HS-5 (cell line): ENCODE results near the gene RFTN1.

ENCODE experiments used
- DNase-seq: peaks from one replicate; pipeline ENCODE4 v3.0.0-alpha.2; 2012; ENCODE audit warnings: low read depth

RFTN1 gene

DNA sequence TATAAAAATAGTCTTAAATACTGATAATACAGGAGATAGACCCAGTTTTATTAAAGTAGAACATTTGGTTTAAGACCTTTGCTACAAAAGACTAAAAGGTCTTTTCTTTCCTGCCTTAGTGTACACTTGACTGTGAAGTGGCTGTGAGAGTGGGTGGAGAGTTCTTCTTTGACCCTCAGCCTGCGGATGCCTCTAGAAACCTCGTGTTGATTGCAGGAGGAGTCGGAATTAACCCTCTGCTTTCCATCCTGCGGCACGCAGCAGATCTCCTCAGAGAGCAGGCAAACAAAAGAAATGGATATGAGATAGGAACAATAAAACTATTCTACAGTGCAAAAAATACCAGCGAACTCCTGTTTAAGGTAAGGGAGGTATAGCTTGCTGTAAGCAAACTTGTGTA, 212.0 kb downstream of the RFTN1 start:
- DNase-seq: no peak

DNA sequence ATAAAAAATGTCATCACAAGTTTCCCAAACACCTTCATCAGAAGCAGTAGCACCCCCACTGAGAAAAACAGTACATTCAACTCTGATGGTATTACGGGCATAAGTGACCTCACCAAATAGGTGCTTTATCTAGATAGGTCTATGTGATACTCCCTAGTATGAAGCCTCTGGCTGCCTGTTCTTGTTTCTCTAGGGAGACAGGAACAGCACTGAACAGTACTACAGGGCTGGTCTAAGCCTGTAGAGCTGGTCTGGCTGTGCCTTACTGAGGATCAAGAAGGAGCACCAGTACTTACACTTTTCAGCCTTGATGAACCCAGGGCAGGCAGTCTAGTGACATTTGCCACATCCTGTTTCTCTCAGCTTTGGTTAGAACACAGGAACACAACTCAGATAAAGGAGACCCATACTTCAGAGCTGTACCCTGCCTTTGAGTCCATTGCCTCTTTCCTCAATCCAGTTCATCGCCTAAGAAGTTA, 212.6 kb downstream of the RFTN1 start:
- no peak for DNase-seq

DNA sequence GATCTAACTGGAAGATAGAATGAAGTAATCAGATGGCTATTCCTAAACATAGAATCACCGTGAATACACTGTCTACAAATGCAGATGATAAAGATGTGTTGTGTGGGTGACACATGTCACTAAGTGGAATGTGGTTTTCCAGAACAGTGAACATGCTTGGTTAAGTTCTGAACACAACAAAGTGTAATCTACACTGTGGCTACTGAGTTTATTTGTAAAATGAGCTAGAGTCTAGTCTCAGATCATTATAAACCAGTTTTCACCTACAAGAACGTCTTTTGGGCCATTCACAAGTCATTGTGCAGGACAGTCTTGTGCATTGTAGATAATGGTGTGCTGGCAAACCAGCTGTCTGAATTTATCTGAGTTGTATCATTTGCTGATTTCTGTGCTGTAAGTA, 213.2 kb downstream of the RFTN1 start:
- DNase-seq: no peak

DNA sequence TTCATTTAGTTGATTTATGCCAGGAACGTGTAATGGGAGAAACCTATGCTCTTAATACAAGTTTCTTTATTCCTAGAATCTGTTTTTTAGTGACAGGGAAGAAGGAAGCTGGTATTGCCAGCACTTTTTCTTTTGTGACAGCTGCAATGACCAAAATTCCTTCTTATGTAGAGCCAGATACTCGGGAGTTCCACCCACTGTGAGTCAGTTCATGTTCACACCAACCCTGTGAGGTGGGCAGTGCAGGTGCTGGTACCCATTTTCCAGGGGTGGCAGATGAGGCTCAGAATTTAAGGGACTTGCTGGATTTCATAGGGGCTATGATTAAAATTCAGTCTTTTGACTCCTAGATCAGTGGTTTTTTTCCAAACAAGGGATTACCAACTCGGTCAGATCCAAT, 213.8 kb downstream of the RFTN1 start:
- DNase-seq: no peak

DNA sequence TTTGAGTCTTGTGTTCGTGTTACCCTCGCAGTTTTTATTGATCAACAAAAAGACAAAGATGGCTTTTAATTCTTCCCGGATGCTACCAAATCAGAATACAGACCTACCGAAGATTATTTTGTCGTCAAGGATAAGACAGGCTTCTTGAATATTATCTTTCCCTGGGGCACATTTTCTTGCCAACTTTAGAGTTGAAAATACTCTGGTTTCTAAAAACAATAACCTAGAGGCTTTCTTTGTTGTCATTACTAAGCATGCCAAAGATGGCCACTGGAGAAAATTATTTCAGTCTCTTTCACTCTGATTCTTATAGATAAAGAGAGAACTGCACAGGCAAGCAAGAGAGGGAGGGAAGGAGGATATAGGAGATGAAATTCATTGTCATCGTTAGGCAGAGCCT, 214.6 kb downstream of the RFTN1 start:
- no peak for DNase-seq

DNA sequence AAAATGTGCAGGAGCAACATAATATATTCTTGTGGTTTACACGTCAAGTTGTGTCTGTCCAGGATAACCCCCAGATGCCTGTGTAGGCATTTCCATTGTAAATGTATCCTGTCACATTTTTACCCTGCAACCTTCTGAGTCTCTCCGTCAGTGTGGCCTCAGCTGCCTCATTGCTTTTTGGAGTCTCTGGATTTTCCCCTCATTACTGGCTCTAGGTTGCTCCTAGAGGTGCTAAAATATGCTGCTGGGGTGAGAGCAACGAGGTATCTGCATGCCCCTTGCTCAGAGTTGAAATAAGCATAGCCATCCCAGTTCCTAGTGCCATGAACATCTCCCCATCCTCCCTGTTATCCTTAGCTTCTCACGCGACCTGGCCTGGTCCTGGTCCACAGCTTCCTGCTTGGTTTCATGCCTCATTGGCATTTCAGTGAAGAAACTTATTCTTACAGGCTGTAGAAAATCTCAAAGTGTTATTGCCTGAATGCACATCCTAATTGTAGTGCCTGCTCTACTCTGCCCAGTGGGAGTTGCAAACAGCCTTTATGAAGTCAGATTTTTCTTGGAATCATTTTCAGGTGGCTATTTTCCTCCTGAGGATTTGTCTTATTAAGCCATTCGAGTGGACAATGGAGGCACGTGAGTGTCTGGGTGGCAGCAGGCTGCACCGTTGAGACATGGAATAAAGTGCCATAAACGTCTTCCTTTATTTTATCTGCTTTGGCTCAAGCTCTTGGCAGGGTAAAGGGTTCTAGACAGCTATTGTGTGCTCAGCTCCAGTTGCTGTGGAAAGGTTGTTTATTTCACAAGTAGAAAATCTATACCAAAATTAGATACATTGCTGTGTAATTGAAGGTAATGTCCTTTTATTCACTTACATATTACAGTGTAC, 215.3 kb downstream of the RFTN1 start:
- DNase-seq: no peak

DNA sequence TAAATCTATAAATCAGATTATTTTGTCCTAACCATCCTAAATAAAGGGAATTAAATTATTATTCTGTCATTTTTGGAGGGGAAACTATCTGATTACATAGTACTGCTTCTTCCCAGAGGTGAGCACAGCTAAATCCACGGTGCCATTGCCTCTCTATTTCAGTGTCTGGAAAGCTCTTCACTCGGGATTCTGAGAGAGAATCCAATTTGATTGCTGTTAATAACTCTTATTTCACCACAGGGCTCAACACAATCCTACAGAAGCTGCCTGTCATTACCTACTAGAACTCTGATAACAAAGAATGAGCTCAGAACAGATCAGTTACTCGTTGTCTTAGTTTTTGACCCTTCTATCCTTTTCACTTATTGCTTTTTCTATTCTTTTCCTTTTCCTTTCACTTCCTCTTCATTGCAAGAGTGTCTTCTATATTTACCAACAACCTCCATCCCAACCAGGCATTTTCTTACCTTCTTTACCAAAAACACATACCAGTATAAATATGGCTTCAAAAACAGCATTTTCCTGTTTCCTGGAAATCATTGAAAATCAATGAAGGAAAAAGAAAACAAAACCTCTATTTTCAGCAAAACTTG, 218.1 kb downstream of the RFTN1 start:
- DNase-seq: no peak

DNA sequence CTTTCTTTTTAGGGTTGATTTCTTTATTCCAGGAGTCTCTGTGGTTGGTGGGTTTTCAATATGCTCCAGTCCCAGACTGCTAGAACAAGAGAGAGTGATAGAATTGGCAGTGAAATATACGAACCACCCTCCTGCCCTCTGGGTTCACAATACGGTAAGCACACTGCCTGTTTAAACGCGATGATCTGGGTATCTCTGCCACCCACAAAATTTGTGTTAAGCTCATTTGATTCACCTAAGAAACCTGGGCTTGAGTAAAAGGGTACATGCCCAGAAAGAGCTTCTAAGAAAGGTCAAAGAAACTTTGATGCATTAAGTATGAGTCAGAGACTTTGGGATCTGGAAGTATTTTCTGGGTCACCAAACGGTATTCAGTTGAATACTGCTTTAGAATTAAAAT, 218.7 kb downstream of the RFTN1 start:
- DNase-seq: no peak

DNA sequence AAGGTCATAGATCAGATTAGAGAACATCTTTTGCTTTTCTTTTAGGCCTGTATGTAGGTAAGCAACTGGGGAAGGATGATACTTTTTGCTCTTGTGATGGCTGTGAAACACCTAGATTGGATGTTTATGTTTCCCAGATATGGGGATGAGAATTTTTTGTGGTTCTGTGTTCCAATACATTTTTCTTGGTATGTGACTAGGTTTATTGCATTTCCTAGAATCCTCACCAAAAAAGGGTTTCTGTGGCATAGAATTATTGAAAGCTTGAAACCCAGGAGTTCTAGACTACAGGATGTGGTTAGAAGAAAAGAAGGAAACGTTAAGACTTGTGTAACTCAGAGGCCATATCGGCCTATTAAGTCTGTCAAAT, 222.7 kb downstream of the RFTN1 start:
- DNase-seq: no peak

DNA sequence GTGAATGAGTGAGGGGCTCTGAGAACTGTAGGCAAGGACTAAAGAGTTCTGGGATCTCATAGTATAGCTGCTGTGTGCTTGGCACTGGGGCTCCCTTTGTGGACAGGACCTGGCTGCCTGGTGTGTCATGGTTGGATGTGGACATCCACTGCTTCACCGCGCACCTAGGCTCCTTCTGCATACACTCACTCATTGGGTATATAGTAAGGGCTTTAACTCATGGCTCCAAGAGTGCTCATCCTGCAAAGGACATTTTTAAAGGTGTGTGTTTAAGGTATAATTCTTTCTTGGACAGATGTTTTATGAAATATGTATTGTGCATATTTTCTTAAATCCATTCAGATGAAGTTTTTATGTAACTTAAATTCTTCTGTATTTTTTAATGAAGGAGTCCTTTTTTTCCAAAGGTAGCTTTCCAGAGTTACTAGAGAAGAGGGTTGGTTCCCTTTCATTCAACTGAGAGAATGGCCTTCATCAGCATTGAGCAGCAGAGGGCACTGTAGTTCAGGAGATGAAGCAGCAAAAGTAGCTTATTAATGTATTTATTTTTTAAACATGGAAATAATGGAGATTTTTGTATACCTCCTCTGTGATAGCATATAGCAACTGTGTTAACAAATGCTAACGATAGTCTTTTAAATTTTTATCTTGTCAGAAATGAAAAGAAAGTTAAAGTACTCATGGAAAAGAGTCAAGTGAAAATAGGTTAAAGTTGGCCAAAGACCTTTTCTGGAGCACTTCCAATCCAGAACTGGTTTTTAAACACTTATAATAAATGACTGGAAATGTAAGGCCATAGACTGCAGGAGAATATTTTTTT, 223.3 kb downstream of the RFTN1 start:
- DNase-seq: no peak

DNA sequence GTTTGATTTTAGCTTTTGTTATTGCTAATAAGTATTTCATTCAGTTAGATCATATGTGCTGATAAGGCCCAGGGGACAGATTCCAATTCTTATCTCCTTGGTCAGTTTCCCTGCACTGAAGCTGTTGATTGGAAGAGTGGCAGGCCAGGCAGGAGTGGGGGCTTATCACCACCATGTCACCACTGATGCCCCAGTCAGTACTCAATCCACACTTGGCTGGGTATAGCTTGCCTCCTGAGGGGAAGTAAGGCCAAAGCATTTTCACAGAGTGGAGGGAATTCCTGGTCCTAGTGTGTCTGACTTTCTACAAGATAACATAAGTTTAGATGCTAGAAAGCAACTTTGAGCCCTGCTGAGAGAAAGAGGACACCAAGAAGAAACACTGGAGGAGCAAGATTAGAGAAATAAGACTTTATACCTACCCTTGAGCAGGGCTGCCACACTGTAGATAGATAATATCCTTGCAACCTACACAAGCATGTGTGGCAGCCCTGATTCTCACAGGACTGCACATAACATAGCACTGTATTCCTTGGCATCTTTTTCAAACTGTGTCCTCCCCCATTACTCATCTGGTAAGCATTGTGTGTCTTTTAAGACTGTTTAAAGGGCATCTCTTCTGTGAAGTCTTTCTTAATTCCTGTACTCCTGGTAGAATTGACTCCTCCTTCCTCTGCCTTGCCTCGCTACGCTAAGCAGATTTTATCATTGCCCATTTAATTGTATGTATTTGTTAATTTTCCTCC, 224.2 kb downstream of the RFTN1 start:
- DNase-seq: no peak

DNA sequence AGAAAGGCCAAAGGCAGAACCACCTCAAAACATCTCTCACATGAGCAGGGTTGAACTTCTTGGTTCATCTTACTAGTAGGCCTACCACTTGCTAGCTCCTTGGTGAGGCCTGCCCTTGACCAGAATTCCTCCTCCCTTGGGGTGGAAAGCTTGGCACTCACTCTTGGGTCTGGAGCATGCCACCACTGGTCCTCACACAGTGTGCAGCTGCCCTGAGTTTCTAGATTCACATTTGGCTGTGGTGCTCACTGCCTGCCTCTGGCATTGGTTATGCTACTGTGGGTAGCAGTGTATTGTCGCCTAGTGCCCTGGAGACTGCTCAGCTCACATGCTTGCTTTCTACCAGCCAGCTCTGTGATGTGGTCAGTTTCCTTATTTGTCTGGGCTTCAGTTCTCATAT, 224.8 kb downstream of the RFTN1 start:
- DNase-seq: no peak

DNA sequence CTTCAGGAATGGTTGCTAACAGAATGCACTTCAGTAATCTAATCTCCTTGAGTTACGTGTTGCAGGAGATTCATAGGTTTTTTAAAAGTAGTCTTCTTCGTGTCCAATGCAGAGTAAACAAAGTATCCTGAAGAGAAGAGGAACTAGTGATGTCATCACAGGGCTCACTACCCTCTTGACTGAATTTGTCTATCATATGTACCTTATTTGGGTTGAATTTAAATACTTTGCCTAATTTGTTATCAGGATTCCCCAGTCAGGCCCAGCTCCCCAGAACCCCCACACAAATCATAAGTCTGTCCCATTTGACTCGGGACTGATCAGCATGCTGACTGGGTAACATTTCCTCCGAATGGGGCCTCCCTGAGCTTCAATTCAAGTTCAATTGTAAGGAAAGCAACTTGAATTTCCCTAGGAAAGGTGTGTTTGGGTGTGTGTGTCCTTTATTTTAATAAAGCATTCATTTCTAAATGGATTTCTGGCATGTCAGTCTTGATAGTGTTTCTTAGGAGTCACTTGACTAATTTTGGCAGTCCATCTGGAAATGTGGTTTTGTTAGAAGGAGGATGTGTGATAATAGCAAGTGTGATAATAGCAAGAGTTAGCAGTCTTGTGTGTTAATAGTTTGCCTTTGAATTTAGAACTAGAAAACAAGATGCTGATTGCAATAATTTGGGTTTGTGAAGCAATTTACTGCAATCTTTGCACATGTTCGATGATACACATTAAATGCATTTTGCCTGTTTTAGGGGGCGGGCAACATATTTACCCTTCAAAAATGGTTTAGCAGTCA, 226.6 kb downstream of the RFTN1 start:
- no peak for DNase-seq

DNA sequence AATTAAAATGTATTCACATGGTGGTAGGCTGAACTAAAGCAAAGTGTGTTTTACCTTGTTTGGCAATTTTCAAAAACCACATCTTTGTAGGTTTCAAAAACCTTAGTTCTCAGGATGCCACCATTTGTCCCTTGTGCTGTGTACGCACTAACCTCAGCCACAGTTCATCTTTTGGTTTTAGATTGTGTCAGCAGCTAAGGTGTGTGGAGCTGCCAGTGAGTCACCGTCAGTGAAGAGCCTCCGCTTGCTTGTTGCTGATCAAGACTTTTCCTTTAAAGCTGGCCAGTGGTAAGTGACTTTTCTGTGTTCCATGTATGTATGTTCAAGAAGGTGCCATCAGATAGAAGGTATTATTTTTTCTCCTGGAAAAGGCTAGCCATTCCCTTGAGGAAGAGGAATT, 227.3 kb downstream of the RFTN1 start:
- no peak for DNase-seq

DNA sequence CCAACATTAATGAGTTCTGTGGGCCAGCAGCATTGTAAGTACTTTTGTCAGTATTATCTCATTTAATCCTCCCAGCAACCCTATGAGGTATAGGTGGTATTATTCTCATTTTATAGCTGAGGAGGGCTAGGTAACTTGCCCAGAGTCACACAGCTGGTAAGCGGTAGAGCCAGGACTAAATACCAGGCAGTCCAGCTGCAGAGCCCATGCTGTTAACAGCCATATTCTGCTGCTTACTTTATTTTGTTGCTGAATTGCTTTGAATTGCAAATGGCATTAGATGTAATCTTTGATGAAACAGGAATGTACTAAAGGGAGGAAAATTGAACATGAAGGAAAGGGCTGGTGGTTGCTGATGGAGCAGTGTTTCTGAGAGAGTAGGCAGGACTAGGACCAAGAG, 228.9 kb downstream of the RFTN1 start:
- DNase-seq: no peak

DNA sequence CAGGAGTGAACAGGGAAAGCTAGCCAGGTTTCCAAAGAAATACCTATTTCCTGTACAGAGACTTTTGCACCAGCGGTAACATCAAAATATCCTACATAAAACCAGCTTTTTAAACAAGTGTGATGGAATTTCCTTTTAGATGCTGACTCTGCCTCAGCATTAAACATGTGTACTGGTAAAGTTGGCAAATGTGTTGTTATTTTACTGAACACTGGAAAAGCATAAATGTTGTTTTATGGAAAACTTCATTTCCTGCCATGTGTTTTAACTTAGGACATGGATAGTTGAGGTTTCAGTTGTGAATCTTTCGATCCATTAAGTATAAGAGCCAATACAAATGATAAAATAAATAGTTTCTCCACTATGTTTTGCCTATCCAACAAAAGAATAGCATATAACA, 232.8 kb downstream of the RFTN1 start:
- no peak for DNase-seq

DNA sequence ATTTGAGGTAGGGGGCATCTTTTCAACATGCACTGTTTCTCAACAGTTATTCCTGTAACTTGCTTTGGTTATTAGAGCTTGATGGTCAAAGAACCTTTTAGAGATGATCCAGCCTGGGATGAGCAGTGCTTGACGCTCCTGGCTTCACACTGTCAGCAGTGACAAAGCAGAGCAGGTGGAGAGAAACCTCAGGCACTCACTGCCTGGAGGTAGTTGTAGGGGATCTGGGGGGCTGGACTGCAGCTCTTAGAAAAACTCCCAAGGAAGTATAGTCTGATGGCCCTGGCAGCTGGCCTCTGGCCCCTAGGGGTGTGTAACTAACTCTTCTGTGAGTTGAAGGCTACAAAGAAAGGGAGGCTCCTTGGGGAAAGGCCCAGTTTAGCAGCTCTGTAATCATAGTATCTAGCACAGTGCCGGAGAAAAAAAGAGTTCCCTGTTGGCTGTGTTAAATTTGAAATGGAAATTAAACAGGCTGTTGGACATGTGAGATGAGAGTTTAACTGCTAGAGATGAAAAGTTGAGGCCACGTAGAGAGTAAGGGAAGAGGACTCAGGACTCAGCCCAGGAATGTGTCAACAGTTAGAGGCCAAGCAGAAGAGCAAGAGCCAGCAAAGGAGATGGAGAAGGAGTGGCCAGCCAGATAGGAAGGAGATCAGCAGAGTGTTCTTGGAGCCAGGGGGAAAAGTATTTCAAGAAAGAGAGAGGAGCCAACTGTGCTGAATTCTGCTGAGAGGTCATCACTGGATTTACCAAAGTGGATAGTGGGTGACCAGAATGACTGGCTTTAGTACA, 234.3 kb downstream of the RFTN1 start:
- DNase-seq: no peak

DNA sequence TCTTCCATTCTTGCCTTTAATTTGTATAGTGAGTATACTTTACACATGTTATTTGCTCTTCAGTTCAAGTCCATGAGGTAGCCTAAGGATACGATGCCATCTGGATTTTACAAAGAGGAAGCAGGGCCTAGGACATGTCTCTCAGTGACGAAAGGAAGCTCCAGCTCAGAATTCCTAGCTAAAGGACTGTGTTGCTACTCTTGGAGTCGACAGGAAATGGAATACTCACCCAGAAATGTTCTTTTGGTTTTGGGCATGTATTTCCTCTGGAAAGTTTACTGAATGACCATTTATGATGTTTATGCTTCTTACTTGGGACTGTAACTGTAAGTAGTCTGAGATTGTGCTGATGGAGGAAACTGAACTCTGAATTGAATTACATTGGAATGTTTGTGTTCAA, 236.0 kb downstream of the RFTN1 start:
- DNase-seq: no peak

DNA sequence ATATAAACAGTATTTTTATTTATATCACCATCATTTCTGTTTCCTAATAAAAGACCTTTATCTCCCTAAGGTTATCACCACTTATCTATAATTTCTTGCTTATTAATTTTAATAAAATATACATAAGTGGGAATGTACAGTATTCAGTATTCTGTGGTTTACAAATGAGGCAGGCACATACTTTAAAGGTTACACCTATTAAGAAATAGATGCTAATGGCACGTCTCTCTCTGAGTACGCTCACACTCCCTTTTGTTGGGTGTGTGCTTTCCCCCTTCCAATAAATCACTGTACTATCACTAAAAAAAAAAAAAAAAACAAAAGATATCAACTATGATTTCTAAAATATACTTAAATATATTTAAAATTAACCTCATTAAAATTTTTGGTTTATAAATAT, 239.6 kb downstream of the RFTN1 start:
- no peak for DNase-seq

DNA sequence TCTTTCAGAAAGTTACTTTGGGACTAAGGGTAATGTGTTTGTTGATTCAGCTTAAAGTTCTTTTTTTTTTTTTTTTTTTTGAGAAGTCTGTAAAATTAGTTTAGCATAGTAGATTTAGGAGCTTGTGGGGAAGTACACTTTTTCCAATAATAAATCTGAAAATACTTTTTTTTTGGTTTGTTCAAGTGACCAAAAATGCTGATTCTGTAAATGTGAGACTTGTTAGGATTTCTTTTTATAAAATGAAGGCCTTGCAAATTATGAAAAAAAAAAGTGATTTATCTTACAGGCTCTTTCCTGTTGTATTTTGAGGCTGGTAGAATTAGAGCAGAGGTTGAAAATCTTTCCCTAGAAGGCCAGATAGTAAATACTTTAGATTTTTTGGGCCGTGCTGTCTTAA, 240.9 kb downstream of the RFTN1 start:
- no peak for DNase-seq

DNA sequence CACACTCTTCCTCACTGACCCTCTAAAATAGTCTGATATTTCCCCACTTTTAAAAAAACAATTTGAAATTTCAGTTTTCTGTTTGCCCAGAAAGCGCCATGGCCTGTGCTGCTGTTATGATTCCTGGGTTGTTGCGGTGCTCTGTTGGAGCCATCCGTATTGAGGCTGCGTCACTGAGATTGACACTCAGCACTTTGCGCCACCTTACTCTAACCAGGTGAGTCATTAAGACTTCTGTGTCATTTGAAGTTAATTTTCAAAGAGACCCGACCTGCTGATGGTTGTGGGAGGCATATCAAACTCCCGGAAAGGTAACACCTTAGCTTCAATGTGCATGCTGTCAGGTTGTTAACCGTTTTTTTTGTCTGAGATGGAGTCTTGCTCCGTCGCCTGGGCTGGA, 242.6 kb downstream of the RFTN1 start:
- DNase-seq: no peak
